ENCODE measurements around the gene PHF5A. TPM values are rescaled to one million over a fixed set of nuclear protein-coding genes. Genes with fewer than 3 reads are reported as not detected.

Gene PHF5A
- total and polyA plus RNA-seq, 10 of the 15 experiments (the other 5 are each of a cell fraction or from before 2014, with no cell fraction given): 40.5 to 115 (median 79.2) TPM

DNA sequence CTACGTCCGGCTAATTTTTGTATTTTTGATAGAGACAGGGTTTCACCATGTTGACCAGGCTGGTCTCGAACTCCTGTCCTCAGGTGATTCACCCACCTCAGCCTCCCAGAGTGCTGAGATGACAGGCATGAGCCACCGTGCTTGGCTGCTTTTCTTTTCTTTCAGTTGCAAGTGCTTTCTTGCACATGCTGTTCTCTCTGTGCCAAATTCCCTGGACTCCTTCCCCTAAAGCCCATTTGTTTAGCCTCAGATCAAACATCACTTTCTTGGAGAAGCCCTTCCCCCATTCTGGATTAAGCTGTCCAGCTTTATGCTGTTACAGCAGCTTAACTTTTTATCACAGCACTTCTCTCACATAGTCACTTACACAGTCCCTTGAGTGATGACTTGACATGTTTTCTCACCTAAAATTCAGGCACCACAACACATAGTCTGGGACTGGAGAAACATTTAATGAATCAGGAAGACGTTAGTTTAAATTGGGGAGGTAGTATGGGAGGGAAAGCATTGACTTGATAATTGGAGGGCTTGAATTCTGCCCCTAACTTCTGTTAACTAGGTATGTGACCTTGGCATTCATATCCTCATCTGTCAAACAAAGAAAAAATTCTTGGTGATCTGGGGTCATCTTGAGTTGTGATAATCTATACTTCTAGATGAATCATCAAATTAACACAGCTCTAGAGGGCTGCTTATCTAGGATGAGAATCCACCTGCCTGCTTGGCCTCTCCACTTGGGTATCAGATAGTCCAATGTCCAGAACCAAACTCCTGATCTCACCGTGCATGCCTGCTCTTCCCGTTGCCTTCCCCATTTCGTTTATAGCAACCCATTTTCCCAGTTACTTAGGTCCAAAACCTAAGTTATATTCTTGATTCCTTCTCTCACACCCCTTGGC, 18.8 kb upstream of the PHF5A start:
- H2AFZ ChIP-seq (ENCODE audit: control insufficient read depth, low read depth, low read length): no peak overlapping the region
- 86% methylated on average over 8 of the region's 8 CpGs for WGBS (ENCODE audit: insufficient coverage, insufficient replicate concordance, low lambda C conversion rate, missing lambda C conversion rate)
- intact Hi-C loops (cut with micrococcal nuclease; ENCODE audit: unreplicated experiment): no loop called here
- SMC1A ChIA-PET (ENCODE audit: uncharacterized antibody, unreplicated experiment): interaction anchor here (0.9 to 1.7 kb wide), 4 partner anchors 7 to 14 kb away, joined by 3 to 7 read pairs (median 3); no protein-coding TSS in a partner anchor
- peaks cover 66% of the 10 kb centered on the region for H3K79me2 ChIP-seq (ENCODE audit: control insufficient read depth, insufficient read depth, low read length)
- FAIRE-seq (no peak), DNase-seq (ENCODE audit: low read depth, low spot score) (no peak), ATAC-seq (no peak)
- no peak overlapping the region for H3K4me3 ChIP-seq
- CTCF ChIA-PET: no interaction called here
- no peaks in the 10 kb centered on the region for H3K9me3 ChIP-seq (replicated peaks; ENCODE audit: control insufficient read depth, insufficient read depth, low read length)
- H3K4me1 ChIP-seq (ENCODE audit: control insufficient read depth, insufficient read depth, low read length): peaks cover 8% of the 10 kb centered on the region
- peaks cover 3% of the 10 kb centered on the region for H4K20me1 ChIP-seq (ENCODE audit: control insufficient read depth, insufficient read depth)
- H3K4me2 ChIP-seq (ENCODE audit: control insufficient read depth, insufficient read depth): no peak overlapping the region
- no TSS peak for BruUV-seq (replicated peaks)
- H3K27ac ChIP-seq (ENCODE audit: control insufficient read depth, insufficient read depth): no peak overlapping the region; the same call in none of the 2 replicates
- H3K36me3 ChIP-seq (ENCODE audit: control insufficient read depth in 2 of 2, insufficient read depth in 2 of 2, low read length in 1 of 2): peaks cover 2 to 6% of the 10 kb centered on the region in 2 experiments; a peak in 3 of 4 replicates
- no peak overlapping the region for H3K9ac ChIP-seq (ENCODE audit: control insufficient read depth, insufficient read depth, low read length)
- in situ Hi-C loops (cut with MboI): no loop called here
- POLR2A ChIA-PET: interaction anchor here (0.6 to 1.2 kb wide), 4 partner anchors 93 to 537 kb away, joined by 3 to 9 read pairs (median 4); no protein-coding TSS in a partner anchor
- RAD21 ChIA-PET (ENCODE audit: unreplicated experiment): interaction anchor here (0.6 to 1.0 kb wide), 2 partner anchors 30 to 122 kb away, joined by 3 read pairs; no protein-coding TSS in a partner anchor
- no peaks in the 10 kb centered on the region for H3K27me3 ChIP-seq (replicated peaks in 1 of 2; ENCODE audit: control insufficient read depth in 2 of 2, insufficient read depth in 2 of 2, low read length in 1 of 2)
- no peak for TF ChIP-seq CBX3 (IDR thresholded peaks at IDR 0.05; ENCODE audit: borderline replicate concordance, low read depth)
- TF ChIP-seq MTA3 (IDR thresholded peaks at IDR 0.05; ENCODE audit: borderline replicate concordance, low read length): no peak
- no peak for TF ChIP-seq NFYA (IDR thresholded peaks at IDR 0.05; ENCODE audit: borderline replicate concordance, low read depth, low read length)
- no peak for TF ChIP-seq SUPT20H (IDR thresholded peaks at IDR 0.05; ENCODE audit: borderline replicate concordance, control insufficient read depth, low read depth, low read length)
- no peak for TF ChIP-seq CBFB (IDR thresholded peaks at IDR 0.05; ENCODE audit: low read depth)
- TF ChIP-seq ZNF384 (IDR thresholded peaks at IDR 0.05; ENCODE audit: borderline replicate concordance, low read depth, low read length): no peak
- TF ChIP-seq, protein P1, sequence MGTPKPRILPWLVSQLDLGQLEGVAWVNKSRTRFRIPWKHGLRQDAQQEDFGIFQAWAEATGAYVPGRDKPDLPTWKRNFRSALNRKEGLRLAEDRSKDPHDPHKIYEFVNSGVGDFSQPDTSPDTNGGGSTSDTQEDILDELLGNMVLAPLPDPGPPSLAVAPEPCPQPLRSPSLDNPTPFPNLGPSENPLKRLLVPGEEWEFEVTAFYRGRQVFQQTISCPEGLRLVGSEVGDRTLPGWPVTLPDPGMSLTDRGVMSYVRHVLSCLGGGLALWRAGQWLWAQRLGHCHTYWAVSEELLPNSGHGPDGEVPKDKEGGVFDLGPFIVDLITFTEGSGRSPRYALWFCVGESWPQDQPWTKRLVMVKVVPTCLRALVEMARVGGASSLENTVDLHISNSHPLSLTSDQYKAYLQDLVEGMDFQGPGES (IDR thresholded peaks at IDR 0.05): no peak
- no peak for TF ChIP-seq PAX5 (IDR thresholded peaks at IDR 0.05; ENCODE audit: borderline replicate concordance, low read depth, low read length)
- TF ChIP-seq CUX1 (IDR thresholded peaks at IDR 0.05; ENCODE audit: insufficient replicate concordance, low read depth, low read length): no peak
- TF ChIP-seq KAT2A (conservative IDR thresholded peaks at IDR 0.05; ENCODE audit: control insufficient read depth, low read depth, low read length): no peak
- no peak for TF ChIP-seq RUNX3 (IDR thresholded peaks at IDR 0.05; ENCODE audit: low read length)
- TF ChIP-seq EZH2 (IDR thresholded peaks at IDR 0.05; ENCODE audit: borderline replicate concordance, control insufficient read depth, low read depth, low read length): no peak
- no peak for TF ChIP-seq BHLHE40 (IDR thresholded peaks at IDR 0.05; ENCODE audit: borderline replicate concordance in 1 of 2, low read depth in 2 of 2, low read length in 1 of 2)
- TF ChIP-seq, protein P2, sequence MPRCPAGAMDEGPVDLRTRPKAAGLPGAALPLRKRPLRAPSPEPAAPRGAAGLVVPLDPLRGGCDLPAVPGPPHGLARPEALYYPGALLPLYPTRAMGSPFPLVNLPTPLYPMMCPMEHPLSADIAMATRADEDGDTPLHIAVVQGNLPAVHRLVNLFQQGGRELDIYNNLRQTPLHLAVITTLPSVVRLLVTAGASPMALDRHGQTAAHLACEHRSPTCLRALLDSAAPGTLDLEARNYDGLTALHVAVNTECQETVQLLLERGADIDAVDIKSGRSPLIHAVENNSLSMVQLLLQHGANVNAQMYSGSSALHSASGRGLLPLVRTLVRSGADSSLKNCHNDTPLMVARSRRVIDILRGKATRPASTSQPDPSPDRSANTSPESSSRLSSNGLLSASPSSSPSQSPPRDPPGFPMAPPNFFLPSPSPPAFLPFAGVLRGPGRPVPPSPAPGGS (IDR thresholded peaks at IDR 0.05; ENCODE audit: borderline replicate concordance, insufficient read depth, low read depth, low read length, poor library complexity, severe bottlenecking): no peak
